H1 (cell line): ENCODE results near the gene OR4S1. TPM values are rescaled to one million over a fixed set of nuclear protein-coding genes. Genes with fewer than 3 reads are reported as not detected.
"Not testable (repeated sequence)": the region's sequence is repeated elsewhere in the genome, so short reads cannot be mapped to it uniquely, and the experiment has no call there.

ENCODE experiments used
- CTCF ChIA-PET: fragments of 300-600 bp; sonication (Branson Sonifier 250); formaldehyde crosslinking; loops from one replicate; lab custom pipeline; 2021; ENCODE audit not compliant: partially characterized antibody; lab: Charles Lee
- POLR2A ChIA-PET: fragments of 300-600 bp; sonication (Branson Sonifier 250); formaldehyde crosslinking; loops from one replicate; lab custom pipeline; 2021; ENCODE audit warnings: inconsistent platforms; ENCODE audit not compliant: partially characterized antibody; lab: Charles Lee
- DNase-seq, 2 experiments: peaks; one replicate each; pipeline versions ENCODE4 v3.0.0 to v3.0.0-alpha.2; 2010 to 2022; ENCODE audit warnings: low spot score in 2 of 2, low read depth in 1 of 2, mixed read lengths in 1 of 2
- FAIRE-seq: peaks from 2 replicates; lab custom pipeline; 2011; peaks lifted over from hg19 to GRCh38; lab: Jason Lieb, UNC
- H2AFZ ChIP-seq: 2 replicates; pipeline ENCODE4 v1.8.1; 2012; ENCODE audit warnings: low read length, inconsistent platforms
- H2AK5ac ChIP-seq: 2 replicates; pipeline ENCODE4 v1.6.1; 2013; ENCODE audit warnings: low read depth, low read length
- H2BK120ac ChIP-seq: replicated peaks from 2 replicates; pipeline ENCODE3; 2013; ENCODE audit warnings: low read depth, low read length, inconsistent platforms
- H2BK12ac ChIP-seq: 2 replicates; pipeline ENCODE4 v1.6.1; 2013; ENCODE audit warnings: low read depth, low read length
- H2BK15ac ChIP-seq: 2 replicates; pipeline ENCODE4 v1.6.1; 2013; ENCODE audit warnings: low read length
- H2BK20ac ChIP-seq: 2 replicates; pipeline ENCODE4 v1.6.1; 2013; ENCODE audit warnings: low read length
- H2BK5ac ChIP-seq: 2 replicates; pipeline ENCODE4 v1.6.1; 2013; ENCODE audit warnings: low read depth, low read length
- H3K14ac ChIP-seq: 2 replicates; pipeline ENCODE4 v1.6.1; 2013; ENCODE audit warnings: inconsistent platforms; ENCODE audit not compliant: insufficient read length
- H3K18ac ChIP-seq: 2 replicates; pipeline ENCODE4 v1.6.1; 2013; ENCODE audit warnings: low read length; ENCODE audit errors: extremely low read depth
- H3K23ac ChIP-seq: 2 replicates; pipeline ENCODE4 v1.6.1; 2013; ENCODE audit warnings: inconsistent platforms; ENCODE audit not compliant: insufficient read length
- H3K23me2 ChIP-seq: 2 replicates; pipeline ENCODE4 v1.6.1; 2013; ENCODE audit warnings: low read depth, low read length
- H3K27ac ChIP-seq: 2 replicates; pipeline ENCODE4 v1.6.1; 2011; ENCODE audit warnings: low read depth, low read length, inconsistent platforms
- H3K27me3 ChIP-seq, 4 experiments: replicated peaks in 1 of 4; 1 replicate in 1 of 4; 2 replicates in 3 of 4; pipeline versions ENCODE4 v1.6.1 to v1.8.1; 2011 to 2013; ENCODE audit warnings: low read length in 3 of 4, mild to moderate bottlenecking in 3 of 4, inconsistent platforms in 2 of 4, mixed read lengths in 2 of 4, moderate library complexity in 1 of 4; ENCODE audit not compliant: control insufficient read depth in 3 of 4, insufficient read depth in 3 of 4; ENCODE audit errors: extremely low read depth in 1 of 4
- H3K36me3 ChIP-seq, 4 experiments: 2 replicates each; pipeline versions ENCODE4 v1.6.1 to v1.8.1; 2011 to 2013; ENCODE audit warnings: mild to moderate bottlenecking in 4 of 4, low read length in 3 of 4, moderate library complexity in 2 of 4, control low read depth in 1 of 4, inconsistent platforms in 1 of 4; ENCODE audit not compliant: insufficient read depth in 4 of 4, control insufficient read depth in 2 of 4
- H3K4ac ChIP-seq: replicated peaks from 2 replicates; pipeline ENCODE3; 2013; ENCODE audit warnings: low read length, low read depth, mixed read lengths, inconsistent platforms; ENCODE audit not compliant: insufficient read length
- H3K4me1 ChIP-seq, 4 experiments: replicated peaks in 1 of 4; 1 replicate in 1 of 4; 2 replicates in 3 of 4; pipeline versions ENCODE4 v1.6.1 to v1.8.1; 2011 to 2013; ENCODE audit warnings: low read length in 3 of 4, inconsistent platforms in 2 of 4, mixed read lengths in 1 of 4; ENCODE audit not compliant: insufficient read depth in 4 of 4, control insufficient read depth in 3 of 4
- H3K4me2 ChIP-seq, 2 experiments: 2 replicates each; pipeline versions ENCODE4 v1.6.1 to v1.8.1; 2011 to 2013; ENCODE audit warnings: low read depth in 2 of 2, low read length in 2 of 2, control low read depth in 1 of 2, inconsistent platforms in 1 of 2, mild to moderate bottlenecking in 1 of 2; ENCODE audit not compliant: insufficient read depth in 1 of 2
- H3K4me3 ChIP-seq, 4 experiments: fragments of 200-600, 300-600 bp in 1 of 4; sonication (generic), shearing (Covaris generic), sonication (Bioruptor Twin) in 1 of 4; 2 replicates each; pipeline versions ENCODE4 v1.5.1 to v1.8.1; 2011 to 2016; ENCODE audit warnings: low read length in 4 of 4, low read depth in 3 of 4, control low read depth in 2 of 4, inconsistent platforms in 2 of 4, mild to moderate bottlenecking in 2 of 4, mixed read lengths in 1 of 4, moderate library complexity in 1 of 4; ENCODE audit not compliant: insufficient read depth in 2 of 4; ENCODE audit errors: extremely low read depth in 1 of 4
- H3K56ac ChIP-seq: replicated peaks from 2 replicates; pipeline ENCODE3; 2013; ENCODE audit warnings: low read depth, mild to moderate bottlenecking, mixed read lengths, low read length, inconsistent platforms; ENCODE audit not compliant: insufficient read length
- H3K79me1 ChIP-seq: 2 replicates; pipeline ENCODE4 v1.6.1; 2013; ENCODE audit warnings: low read depth, low read length, control low read depth
- H3K79me2 ChIP-seq, 2 experiments: 2 replicates each; pipeline versions ENCODE4 v1.6.1 to v1.8.1; 2012 to 2013; ENCODE audit warnings: low read length in 2 of 2, mild to moderate bottlenecking in 2 of 2, inconsistent platforms in 1 of 2; ENCODE audit not compliant: insufficient read depth in 2 of 2, control insufficient read depth in 1 of 2
- H3K9ac ChIP-seq, 4 experiments: replicated peaks in 1 of 4; 1 replicate in 1 of 4; 2 replicates in 3 of 4; pipeline versions ENCODE4 v1.6.1 to v1.8.1; 2011 to 2013; ENCODE audit warnings: low read depth in 3 of 4, low read length in 3 of 4, control low read depth in 2 of 4, mild to moderate bottlenecking in 2 of 4, moderate library complexity in 2 of 4, inconsistent platforms in 1 of 4; ENCODE audit errors: extremely low read depth in 1 of 4
- H3K9me3 ChIP-seq, 2 experiments: 2 replicates each; pipeline versions ENCODE4 v1.6.1 to v1.8.1; 2012 to 2013; ENCODE audit warnings: mild to moderate bottlenecking in 2 of 2, moderate library complexity in 2 of 2, control low read depth in 1 of 2, inconsistent platforms in 1 of 2, low read depth in 1 of 2, low read length in 1 of 2, mixed read lengths in 1 of 2; ENCODE audit not compliant: insufficient read depth in 2 of 2
- H4K20me1 ChIP-seq, 2 experiments: replicated peaks in 1 of 2; 2 replicates each; pipeline versions ENCODE3 to v1.8.1; 2011 to 2013; ENCODE audit warnings: inconsistent platforms in 2 of 2, low read length in 2 of 2, mild to moderate bottlenecking in 1 of 2; ENCODE audit not compliant: insufficient read depth in 2 of 2, control insufficient read depth in 1 of 2
- H4K5ac ChIP-seq: 2 replicates; pipeline ENCODE4 v1.6.1; 2013; ENCODE audit warnings: low read length, low read depth, mixed read lengths, inconsistent platforms; ENCODE audit not compliant: insufficient read length
- H4K8ac ChIP-seq: 2 replicates; pipeline ENCODE4 v1.8.0; 2013; ENCODE audit warnings: mild to moderate bottlenecking, moderate library complexity, low read length, inconsistent platforms; ENCODE audit not compliant: insufficient read depth; ENCODE audit errors: extremely low read depth
- H4K91ac ChIP-seq: replicated peaks from 2 replicates; pipeline ENCODE3; 2013; ENCODE audit warnings: low read length, mixed read lengths, inconsistent platforms; ENCODE audit not compliant: insufficient read length
- polyA plus RNA-seq, 7 experiments: library from polyadenylated mRNA; depleted of rRNA in 3 of 7; stranded (reverse) in 5 of 7; unstranded in 2 of 7; fragments of >200 nt in 5 of 7; fragments of 200-250 nt in 2 of 7; gene quantifications; 1 replicate in 5 of 7; 2 replicates in 1 of 7; 4 replicates in 1 of 7; pipeline versions ENCODE4 v1.2.1 to v1.2.3, GENCODE V29; 2011 to 2013; ENCODE audit warnings: missing spikeins in 2 of 7, mixed read lengths in 2 of 7
- total RNA-seq: library from RNA; stranded (reverse); fragmentation: NEBNext Ultra II Directional; extraction: Animal tissue kit (Norgen Biotek cat#: 25700); gene quantifications from 2 replicates; pipeline ENCODE4 v1.2.1, GENCODE V29; 2021

The OR4S1 gene
- total and polyA plus RNA-seq, 2 of the 8 experiments (the other 6 are each of a cell fraction or from before 2014, with no cell fraction given): not detected

DNA sequence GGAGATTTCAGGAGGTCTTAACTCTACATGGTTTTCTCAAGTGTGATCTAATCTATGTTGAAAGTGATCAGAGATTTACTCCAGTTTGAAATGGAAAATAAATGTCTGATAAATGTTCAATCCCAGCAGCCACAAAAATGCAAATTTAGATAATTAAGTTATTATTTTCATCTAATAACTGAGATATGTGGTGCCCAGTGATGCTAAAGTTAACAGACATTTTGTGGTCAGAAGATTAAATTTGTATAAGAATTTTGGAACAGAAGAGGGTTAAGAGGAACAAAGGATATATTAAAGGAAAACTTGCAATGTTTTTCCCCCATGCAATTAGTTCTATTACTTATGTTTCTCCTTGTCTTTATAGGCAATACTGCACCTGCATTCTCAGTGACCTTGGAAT, 18.6 kb downstream of the OR4S1 start, which contains the start of gene OR4C3:
TSS of gene OR4C3 (plus strand) at position 301 of the 400 bp plus-strand sequence. CDS start 102 bp downstream, outside the sequence.
- CTCF ChIA-PET, H2BK12ac ChIP-seq, H4K20me1 ChIP-seq, H3K4me2 ChIP-seq, H3K18ac ChIP-seq, H2BK5ac ChIP-seq, H3K79me1 ChIP-seq, H3K14ac ChIP-seq, DNase-seq, FAIRE-seq, H3K36me3 ChIP-seq, H2AFZ ChIP-seq, H3K23ac ChIP-seq, H2BK15ac ChIP-seq, H3K56ac ChIP-seq, H4K5ac ChIP-seq, POLR2A ChIA-PET, H2BK120ac ChIP-seq, H3K23me2 ChIP-seq, H4K8ac ChIP-seq, H3K4ac ChIP-seq, H2AK5ac ChIP-seq, H3K27me3 ChIP-seq, H3K9ac ChIP-seq, H3K4me1 ChIP-seq, H4K91ac ChIP-seq, H3K79me2 ChIP-seq, H3K4me3 ChIP-seq, H2BK20ac ChIP-seq, H3K27ac ChIP-seq: not testable (repeated sequence)
- H3K9me3 ChIP-seq: peaks cover 36 to 55% of the 10 kb centered on the region in 2 experiments
